Measurements from ENCODE around the gene TRABD.

- TF ChIP-seq EZH2 (IDR thresholded peaks at IDR 0.05; ENCODE audit: low read length, missing control alignments) (no peak), CTCF (conservative IDR thresholded peaks at IDR 0.05 in 1 of 2, IDR thresholded peaks at IDR 0.05 in 1 of 2; ENCODE audit: low read depth in 1 of 2, low read length in 2 of 2) (no peak)
These were observed 30.5 kb downstream of the TRABD start for GRCh38 chr22:50216055-50216683.

Data from fibroblast of lung (primary cell).